GM18861 (cell line): ENCODE data around the gene DDX3Y.

Source experiments
- ATAC-seq: cut with Tn5 transposase; IDR thresholded peaks from one replicate; pipeline ENCODE4 v1.9.1; 2021; ENCODE audit not compliant: unreplicated experiment

DDX3Y gene

DNA sequence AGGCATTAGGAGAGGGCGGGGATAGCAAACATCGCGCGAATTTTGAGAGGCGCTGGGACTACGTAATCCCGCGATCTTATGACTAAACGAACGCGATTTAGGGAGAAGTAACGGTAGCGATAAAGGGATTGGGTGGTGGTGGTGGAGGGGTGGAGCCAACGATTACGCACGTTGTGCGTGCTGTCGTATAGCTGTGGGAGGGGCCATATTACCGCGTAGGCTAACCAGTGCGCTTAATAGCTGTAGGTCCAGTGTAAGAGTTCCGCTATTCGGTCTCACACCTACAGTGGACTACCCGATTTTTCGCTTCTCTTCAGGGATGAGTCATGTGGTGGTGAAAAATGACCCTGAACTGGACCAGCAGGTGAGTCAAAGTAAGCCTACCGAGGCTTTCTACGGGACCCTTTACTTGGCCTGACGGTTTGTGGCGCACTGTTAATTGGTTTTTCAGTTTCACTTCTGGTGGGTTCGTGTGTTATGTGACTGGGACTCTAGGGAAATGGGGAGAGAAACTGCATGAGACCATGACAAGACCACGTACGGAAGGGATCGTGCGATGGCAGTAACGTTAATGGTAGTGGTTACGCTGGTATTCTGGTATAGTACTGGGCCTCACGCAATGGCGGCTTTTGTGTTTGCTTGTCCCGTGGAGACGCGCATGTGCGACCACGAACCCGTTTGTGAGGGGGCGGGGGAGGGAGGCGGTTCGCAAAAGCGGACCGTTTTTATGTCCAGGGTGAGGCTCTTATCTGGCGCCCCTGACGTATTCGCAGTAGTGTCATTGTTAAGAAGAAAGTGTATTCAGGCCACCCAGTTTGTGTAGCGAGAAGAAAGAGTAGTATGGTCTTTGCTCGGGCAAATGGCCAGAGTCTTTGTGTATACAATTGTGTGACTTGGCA is at the start of gene DDX3Y:
Gene DDX3Y (plus strand): TSS at position 251 of the 899 bp plus-strand sequence. CDS start 69 bp downstream, at position 320.
- no peak for ATAC-seq

DNA sequence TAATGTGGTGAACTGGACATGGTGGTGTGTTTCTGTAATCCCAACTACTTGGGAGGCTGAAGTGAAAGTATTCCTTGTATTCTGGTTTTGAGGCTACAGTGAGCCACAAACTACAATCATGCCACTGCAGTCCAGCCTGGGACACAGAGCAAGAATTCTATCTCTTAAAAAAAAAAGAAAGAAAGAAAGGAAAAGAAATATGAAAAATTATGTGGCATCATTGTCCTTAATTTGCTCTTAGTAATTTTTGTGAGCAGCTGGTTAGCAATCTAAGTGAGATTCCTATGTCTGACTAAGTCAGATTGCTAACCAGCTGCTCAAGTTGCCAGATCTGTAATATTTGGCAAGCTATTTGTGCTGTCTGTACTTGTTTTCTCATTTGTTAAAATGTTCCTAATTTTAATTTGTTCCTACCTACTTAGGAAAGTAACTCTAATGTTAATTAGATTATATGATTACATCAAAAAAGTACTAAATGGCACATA is 48.8 kb upstream of the DDX3Y start:
- no peak for ATAC-seq

DNA sequence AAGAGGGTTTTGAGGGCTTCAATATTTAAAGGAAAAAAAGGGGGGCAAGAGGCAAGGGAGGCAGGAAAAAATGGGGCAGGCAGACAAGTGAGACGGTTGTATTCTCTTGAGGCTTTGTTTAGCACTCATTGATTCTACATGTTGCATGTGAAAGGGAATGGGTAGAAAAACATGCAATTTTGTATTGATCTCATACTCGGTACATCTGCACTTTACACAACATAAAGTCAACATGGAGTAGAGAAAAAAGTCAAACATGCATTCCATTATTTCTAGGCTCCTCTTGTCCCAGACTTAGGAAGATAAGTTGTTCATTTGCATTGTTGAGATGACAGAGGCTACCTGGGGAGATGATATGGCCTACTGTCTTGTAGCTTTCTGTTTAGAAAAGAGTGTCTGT is 36.7 kb upstream of the DDX3Y start:
- no peak for ATAC-seq

DNA sequence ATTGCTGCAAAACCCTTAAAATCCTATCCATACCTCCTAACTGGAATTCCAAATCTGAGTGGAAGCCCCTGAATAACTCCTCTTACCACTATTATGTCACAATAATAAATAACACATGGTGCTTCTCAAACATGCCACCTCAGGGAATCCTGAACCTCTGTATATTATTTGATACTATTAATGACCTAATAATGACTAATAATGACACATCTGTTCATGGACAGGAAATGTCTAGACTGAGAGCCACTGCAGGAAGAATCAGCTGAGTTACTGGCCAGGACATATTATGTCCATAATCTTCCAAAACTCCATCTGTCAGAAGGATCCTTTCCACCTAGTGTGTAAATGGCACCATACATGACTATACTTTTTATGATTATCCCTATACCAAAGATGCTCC is 7.7 kb upstream of the DDX3Y start:
- no peak for ATAC-seq

DNA sequence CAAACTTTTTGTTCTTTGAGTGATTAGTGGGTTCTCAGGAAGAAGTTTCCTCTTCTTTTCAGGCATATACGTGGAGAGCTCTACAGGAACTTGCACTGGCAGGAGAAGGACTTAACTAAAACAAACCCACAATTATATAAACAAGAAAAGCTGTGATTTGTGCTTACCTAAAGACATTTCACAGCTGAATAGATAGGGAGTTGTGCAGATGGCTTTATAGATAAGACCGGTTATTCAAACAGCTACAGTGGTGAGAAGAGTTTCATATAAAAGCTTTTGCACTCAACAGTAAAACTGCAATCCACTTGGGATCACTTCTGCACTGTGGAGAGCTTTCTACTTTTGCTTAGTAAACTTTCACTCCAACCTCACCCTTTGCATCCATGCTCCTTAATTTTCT is 6.1 kb upstream of the DDX3Y start:
- ATAC-seq = no peak

DNA sequence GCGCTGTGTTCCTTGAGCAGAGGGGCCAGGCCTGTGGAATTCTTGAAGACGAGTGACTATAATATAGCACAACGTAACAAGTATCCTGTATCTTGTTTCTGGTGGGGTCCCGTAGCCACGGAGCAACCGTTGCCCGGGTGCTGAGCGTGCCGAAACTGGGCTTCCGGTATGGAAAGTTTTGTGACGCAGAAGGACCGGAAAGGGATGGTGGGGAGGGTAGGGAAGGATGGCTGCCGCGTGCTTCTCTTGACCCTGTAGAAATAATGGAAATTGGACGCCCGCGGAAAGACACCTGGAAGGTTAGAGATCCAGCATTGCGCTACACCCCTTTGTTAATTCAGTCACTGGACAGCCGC is 827 bp downstream of the DDX3Y start:
- ATAC-seq = no peak

DNA sequence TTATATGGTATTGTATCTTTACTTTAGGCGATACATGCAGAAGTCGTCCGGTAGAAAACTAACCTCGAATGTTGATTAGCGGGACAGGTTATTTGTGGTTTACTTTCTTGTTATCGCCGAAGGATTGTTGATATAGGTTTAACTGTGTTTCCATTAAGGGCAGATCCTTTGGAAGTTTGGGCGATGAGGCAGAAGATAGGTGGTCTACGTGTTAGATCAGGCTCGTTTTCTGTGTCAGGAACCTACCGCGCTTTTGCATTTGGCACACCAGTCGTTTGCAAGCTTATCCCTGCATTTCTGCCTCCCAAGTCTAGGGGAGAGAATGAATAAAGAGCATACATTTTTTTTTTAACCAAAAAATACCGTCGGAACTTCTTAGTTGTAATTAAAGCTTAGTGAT is 1.2 kb downstream of the DDX3Y start:
- no peak for ATAC-seq

DNA sequence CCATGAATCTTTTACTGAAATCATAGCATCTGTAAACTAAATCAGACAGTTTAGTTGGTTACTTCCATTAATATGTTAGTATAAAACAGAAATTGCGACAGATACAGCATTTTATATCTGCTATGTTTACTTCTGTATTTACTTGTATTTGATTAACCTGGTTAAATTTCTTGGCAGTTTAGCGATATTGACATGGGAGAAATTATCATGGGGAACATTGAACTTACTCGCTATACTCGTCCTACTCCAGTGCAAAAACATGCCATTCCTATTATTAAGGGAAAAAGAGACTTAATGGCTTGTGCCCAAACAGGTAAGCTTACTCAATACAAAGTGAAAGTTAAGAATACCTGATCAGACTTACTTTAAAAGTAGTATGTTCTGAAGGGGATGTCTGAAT is 8.9 kb downstream of the DDX3Y start:
- no peak for ATAC-seq

DNA sequence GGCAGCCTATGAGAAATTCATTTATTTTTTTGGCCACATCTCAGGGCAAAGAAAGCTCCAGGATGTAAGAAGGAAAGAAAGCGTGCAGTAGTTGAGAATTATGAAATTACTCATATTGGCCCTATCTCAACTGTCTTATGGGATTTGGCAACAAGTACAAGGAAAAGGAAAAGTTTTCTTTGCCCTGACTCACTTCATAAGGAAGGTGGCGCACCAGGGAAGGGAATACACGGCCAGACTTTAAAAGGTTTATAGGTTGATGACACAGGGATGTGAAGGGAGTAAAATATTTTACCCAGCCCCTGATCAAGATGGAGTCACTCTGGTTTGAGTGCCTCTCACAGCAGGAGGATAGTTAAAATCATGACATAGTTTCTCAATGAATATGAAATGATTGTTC is 23.4 kb downstream of the DDX3Y start:
- no peak for ATAC-seq

DNA sequence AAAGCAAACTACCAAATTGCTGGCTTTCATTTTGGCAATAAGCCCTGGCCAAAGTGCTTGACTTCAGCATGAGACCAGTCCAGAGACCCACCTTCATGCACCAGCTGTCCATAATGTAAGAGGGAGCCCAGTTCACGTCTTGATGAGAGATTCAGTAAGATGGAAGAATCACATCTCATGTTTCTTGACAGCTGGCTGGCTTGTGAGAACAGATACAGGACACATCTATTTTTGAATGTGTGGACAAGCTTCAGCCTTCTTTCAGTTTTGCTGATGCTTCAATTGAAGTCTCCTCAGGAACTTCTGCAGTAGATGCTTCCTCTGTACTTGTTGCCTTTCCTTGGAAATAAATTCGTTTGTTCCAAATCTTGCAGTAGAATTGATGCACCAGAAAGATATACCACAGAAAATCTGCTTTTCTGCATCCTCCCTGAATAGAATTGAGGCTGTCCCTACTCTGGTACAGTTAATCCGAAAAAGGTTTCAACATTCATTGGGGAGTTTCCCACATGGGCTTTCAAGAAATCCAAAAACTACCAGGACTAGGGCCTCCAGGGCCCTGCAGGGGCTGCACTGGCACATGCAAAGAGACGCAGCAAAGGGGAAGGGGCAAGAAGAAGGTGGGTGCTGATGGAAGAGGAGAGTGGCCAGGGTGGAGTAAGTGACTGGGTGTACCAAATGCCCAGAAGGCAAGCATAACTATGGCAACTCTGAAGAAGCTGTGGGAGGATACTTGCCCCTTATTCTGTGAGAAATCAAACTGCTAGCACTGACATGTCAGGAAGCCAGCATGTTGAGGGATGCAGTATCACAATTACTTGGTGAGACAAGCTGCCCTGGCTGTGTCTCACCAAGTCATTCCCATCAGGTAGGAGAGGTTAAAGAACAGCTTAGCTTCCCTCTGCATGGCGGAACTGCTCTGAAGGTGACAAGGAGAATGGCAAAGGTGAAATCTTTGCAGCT is 37.3 kb downstream of the DDX3Y start:
- no peak for ATAC-seq
